Naive B cell (primary cell): Measurements from ENCODE around the gene ZNF467. TPM values are rescaled to one million over a fixed set of nuclear protein-coding genes. Genes with fewer than 3 reads are reported as not detected.
A peak's percentile ranks its signal among the peaks of the same experiment; 100 is the strongest.

Source experiments
- ATAC-seq, 2 donors: fragments of 150-1000 bp; cut with Tn5 transposase; 2 replicates each; pipeline ENCODE4 v1.10.0; 2021; ENCODE audit warnings: low read depth in 2 of 2, mild to moderate bottlenecking in 2 of 2, moderate library complexity in 2 of 2
- DNase-seq: peaks from one replicate; pipeline ENCODE4 v3.0.0; 2022
- H3K27ac Mint-ChIP-seq, 6 donors: one replicate each; pipeline ENCODE4 v1.8.0; 2020 to 2022; ENCODE audit warnings: mild to moderate bottlenecking in 6 of 6, mixed read lengths in 6 of 6, moderate library complexity in 5 of 6, inconsistent platforms in 2 of 6
- H3K27me3 Mint-ChIP-seq, 3 donors: one replicate each; pipeline ENCODE4 v1.8.0; 2021 to 2022; ENCODE audit warnings: mixed read lengths in 3 of 3, mild to moderate bottlenecking in 1 of 3
- H3K36me3 Mint-ChIP-seq, 2 donors: one replicate each; pipeline ENCODE4 v1.8.0; 2020 to 2022; ENCODE audit warnings: mixed read lengths in 2 of 2, inconsistent platforms in 1 of 2, mild to moderate bottlenecking in 1 of 2
- H3K4me1 Mint-ChIP-seq, 3 donors: one replicate each; pipeline ENCODE4 v1.8.0; 2020 to 2022; ENCODE audit warnings: mixed read lengths in 3 of 3, inconsistent platforms in 1 of 3, mild to moderate bottlenecking in 1 of 3, moderate library complexity in 1 of 3
- H3K4me3 Mint-ChIP-seq, 8 donors: one replicate each; pipeline ENCODE4 v1.8.0; 2020 to 2022; ENCODE audit warnings: mild to moderate bottlenecking in 8 of 8, mixed read lengths in 8 of 8, moderate library complexity in 8 of 8, inconsistent platforms in 2 of 8
- H3K9me3 Mint-ChIP-seq, 7 donors: one replicate each; pipeline ENCODE4 v1.8.0; 2020 to 2022; ENCODE audit warnings: mixed read lengths in 7 of 7, mild to moderate bottlenecking in 5 of 7, inconsistent platforms in 2 of 7, moderate library complexity in 1 of 7
- polyA plus RNA-seq, 6 donors: library from polyadenylated mRNA; unstranded; fragments of 300-500 nt; fragmentation: Illumina TruSeq; gene quantifications; one replicate each; pipeline ENCODE4 v1.2.3, GENCODE V29; 2021; ENCODE audit warnings: low read depth in 6 of 6

Gene ZNF467
- polyA plus RNA-seq, 6 donors from 2014 or later: 0.15 to 1.2 (median 0.46) TPM; not detected in 2

- ATAC-seq (no peak), DNase-seq (no peak)
- Mint-ChIP-seq H3K4me3 (no peak overlapping the region), H3K36me3 (no peaks in the 10 kb centered on the region), H3K27ac (no peak overlapping the region), H3K9me3 (no peaks in the 10 kb centered on the region), H3K27me3 (no peaks in the 10 kb centered on the region), H3K4me1 (peaks cover 3 to 14% (median 11%) of the 10 kb centered on the region in 3 donors)
Observed at GRCh38 chr7:149778327-149778637, 4.9 kb upstream of the ZNF467 start.

GRCh38 chr7:149777551-149778326 is 4.4 kb upstream of the ZNF467 start:
- H3K4me1 Mint-ChIP-seq: peaks cover 7 to 14% (median 11%) of the 10 kb centered on the region in 3 donors
- no peaks in the 10 kb centered on the region for H3K9me3 Mint-ChIP-seq
- H3K4me3 Mint-ChIP-seq: no peak overlapping the region
- no peaks in the 10 kb centered on the region for H3K27me3 Mint-ChIP-seq
- DNase-seq: no peak
- no peak overlapping the region for H3K27ac Mint-ChIP-seq
- no peaks in the 10 kb centered on the region for H3K36me3 Mint-ChIP-seq
- no peak for ATAC-seq

- no peak overlapping the region for H3K27ac Mint-ChIP-seq
Observed at GRCh38 chr7:149776848-149777407, 3.5 kb upstream of the ZNF467 start.

GRCh38 chr7:149776289-149776688 is 2.9 kb upstream of the ZNF467 start:
- Mint-ChIP-seq H3K36me3 (no peaks in the 10 kb centered on the region), H3K9me3 (no peaks in the 10 kb centered on the region), H3K27me3 (no peaks in the 10 kb centered on the region), H3K27ac (no peak overlapping the region), H3K4me3 (no peak overlapping the region), H3K4me1 (peaks cover 8 to 14% (median 12%) of the 10 kb centered on the region in 3 donors)
- ATAC-seq: no peak
- DNase-seq: no peak

More at GRCh38 chr7:149776848-149777407, 3.5 kb upstream of the ZNF467 start:
- H3K4me3 Mint-ChIP-seq: no peak overlapping the region
- H3K27me3 Mint-ChIP-seq: no peaks in the 10 kb centered on the region
- DNase-seq (no peak), ATAC-seq (no peak)
- no peaks in the 10 kb centered on the region for H3K36me3 Mint-ChIP-seq
- no peaks in the 10 kb centered on the region for H3K9me3 Mint-ChIP-seq
- peaks cover 7 to 14% (median 11%) of the 10 kb centered on the region in 3 donors for H3K4me1 Mint-ChIP-seq

- Mint-ChIP-seq H3K36me3 (no peaks in the 10 kb centered on the region), H3K27ac (peak overlapping the region in 1 of 6 donors; percentile 30), H3K27me3 (no peaks in the 10 kb centered on the region), H3K4me1 (peaks cover 11 to 21% (median 17%) of the 10 kb centered on the region in 3 donors), H3K4me3 (peak overlapping the region in 7 of 8 donors; percentile 29 to 78 (median 58)), H3K9me3 (no peaks in the 10 kb centered on the region)
- ATAC-seq: no peak
- no peak for DNase-seq
Observed at GRCh38 chr7:149775176-149775556, 1.8 kb upstream of the ZNF467 start.

- H3K27me3 Mint-ChIP-seq: peaks cover 0 to 5% (median 0%) of the 10 kb centered on the region in 3 donors
- peaks cover 11 to 21% (median 17%) of the 10 kb centered on the region in 3 donors for H3K4me1 Mint-ChIP-seq
- ATAC-seq (no peak), DNase-seq (no peak)
- peak overlapping the region; percentile 67 to 89 (median 80) for H3K4me3 Mint-ChIP-seq
- H3K9me3 Mint-ChIP-seq: no peaks in the 10 kb centered on the region
- no peaks in the 10 kb centered on the region for H3K36me3 Mint-ChIP-seq
- H3K27ac Mint-ChIP-seq: no peak overlapping the region
Observed at GRCh38 chr7:149774237-149775175, 1.1 kb upstream of the ZNF467 start.

GRCh38 chr7:149772956-149773434 is 393 bp downstream of the ZNF467 start:
- Mint-ChIP-seq H3K4me3 (peak overlapping the region; percentile 51 to 87 (median 82)), H3K27ac (no peak overlapping the region), H3K27me3 (peaks cover 9 to 11% (median 10%) of the 10 kb centered on the region in 3 donors), H3K4me1 (peaks cover 11 to 21% (median 17%) of the 10 kb centered on the region in 3 donors), H3K9me3 (no peaks in the 10 kb centered on the region), H3K36me3 (no peaks in the 10 kb centered on the region)
- DNase-seq (peak; percentile 24), ATAC-seq (no peak)

- Mint-ChIP-seq H3K27ac (no peak overlapping the region), H3K4me3 (peak overlapping the region; percentile 61 to 91 (median 82)), H3K36me3 (no peaks in the 10 kb centered on the region), H3K4me1 (peaks cover 11 to 21% (median 17%) of the 10 kb centered on the region in 3 donors), H3K9me3 (no peaks in the 10 kb centered on the region), H3K27me3 (peaks cover 11 to 15% (median 15%) of the 10 kb centered on the region in 3 donors)
- peak in 1 of 2 donors; percentile 2 for ATAC-seq
- DNase-seq: no peak
Observed at GRCh38 chr7:149772241-149772955, 990 bp downstream of the ZNF467 start.

- Mint-ChIP-seq H3K9me3 (no peaks in the 10 kb centered on the region), H3K27me3 (peaks cover 11 to 15% (median 15%) of the 10 kb centered on the region in 3 donors), H3K27ac (peak overlapping the region in 1 of 6 donors; percentile 47), H3K36me3 (no peaks in the 10 kb centered on the region), H3K4me3 (peak overlapping the region; percentile 79 to 91 (median 83)), H3K4me1 (peaks cover 11 to 21% (median 17%) of the 10 kb centered on the region in 3 donors)
- ATAC-seq: peak; percentile 90 to 92
- DNase-seq: peak; percentile 80
Observed at GRCh38 chr7:149771720-149772240, 1.6 kb downstream of the ZNF467 start.

GRCh38 chr7:149770728-149771636 is 2.4 kb downstream of the ZNF467 start:
- peaks cover 0 to 4% (median 0%) of the 10 kb centered on the region in 7 donors for H3K9me3 Mint-ChIP-seq
- H3K4me3 Mint-ChIP-seq: peak overlapping the region; percentile 70 to 91 (median 82)
- H3K27me3 Mint-ChIP-seq: peaks cover 11 to 19% (median 15%) of the 10 kb centered on the region in 3 donors
- peaks cover 8 to 21% (median 12%) of the 10 kb centered on the region in 3 donors for H3K4me1 Mint-ChIP-seq
- no peak overlapping the region for H3K27ac Mint-ChIP-seq
- H3K36me3 Mint-ChIP-seq: peaks cover 0 to 6% of the 10 kb centered on the region in 2 donors
- DNase-seq (no peak), ATAC-seq (peak; percentile 13 to 17)

- Mint-ChIP-seq H3K27me3 (peaks cover 11 to 20% (median 15%) of the 10 kb centered on the region in 3 donors), H3K4me1 (peaks cover 6 to 15% (median 8%) of the 10 kb centered on the region in 3 donors), H3K36me3 (peaks cover 0 to 7% of the 10 kb centered on the region in 2 donors), H3K4me3 (peak overlapping the region in 5 of 8 donors; percentile 56 to 84 (median 73)), H3K9me3 (peaks cover 0 to 4% (median 0%) of the 10 kb centered on the region in 7 donors), H3K27ac (no peak overlapping the region)
- DNase-seq: no peak
- ATAC-seq: no peak
Observed at GRCh38 chr7:149769915-149770314, 3.5 kb downstream of the ZNF467 start.
